Liver (tissue), 9 donors: Measurements from ENCODE around the gene CCDC186. TPM values are rescaled to one million over a fixed set of nuclear protein-coding genes. Genes with fewer than 3 reads are reported as not detected.

Experiments used
- DNase-seq: peaks from one replicate; pipeline ENCODE4 v3.0.0-alpha.2; 2017; ENCODE audit warnings: low spot score
- H3K27ac ChIP-seq, 2 donors: one replicate each; pipeline ENCODE4 v1.7.0; 2013; ENCODE audit warnings: inconsistent platforms in 2 of 2, low read length in 2 of 2, control low read depth in 1 of 2, low read depth in 1 of 2, mild to moderate bottlenecking in 1 of 2
- H3K27me3 ChIP-seq, 4 donors: one replicate each; pipeline versions ENCODE4 v1.6.1 to v1.7.0; 2013; ENCODE audit warnings: low read length in 3 of 4, inconsistent platforms in 1 of 4, mild to moderate bottlenecking in 1 of 4, moderate library complexity in 1 of 4; ENCODE audit not compliant: control insufficient read depth in 4 of 4, insufficient read depth in 4 of 4
- H3K36me3 ChIP-seq, 4 donors: one replicate each; pipeline versions ENCODE4 v1.6.1 to v1.7.0; 2013; ENCODE audit warnings: low read length in 3 of 4, mild to moderate bottlenecking in 3 of 4, low read depth in 1 of 4, moderate library complexity in 1 of 4; ENCODE audit not compliant: control insufficient read depth in 4 of 4, insufficient read depth in 3 of 4
- H3K4me1 ChIP-seq, 4 donors: one replicate each; pipeline versions ENCODE4 v1.6.1 to v1.7.0; 2013; ENCODE audit warnings: low read length in 3 of 4, mild to moderate bottlenecking in 3 of 4, moderate library complexity in 1 of 4; ENCODE audit not compliant: control insufficient read depth in 4 of 4, insufficient read depth in 4 of 4
- H3K4me3 ChIP-seq, 3 donors: one replicate each; pipeline versions ENCODE4 v1.6.1 to v1.7.0; 2013; ENCODE audit warnings: low read length in 3 of 3, control low read depth in 1 of 3, low read depth in 1 of 3, mild to moderate bottlenecking in 1 of 3
- H3K9ac ChIP-seq, 2 donors: one replicate each; pipeline ENCODE4 v1.7.0; 2013; ENCODE audit warnings: low read length in 2 of 2, mild to moderate bottlenecking in 2 of 2, moderate library complexity in 2 of 2, control low read depth in 1 of 2, low read depth in 1 of 2
- H3K9me3 ChIP-seq, 4 donors: one replicate each; pipeline versions ENCODE4 v1.6.1 to v1.7.0; 2013; ENCODE audit warnings: low read length in 3 of 4; ENCODE audit not compliant: control insufficient read depth in 4 of 4
- ATF3 ChIP-seq: IDR thresholded peaks from 2 replicates; pipeline ENCODE4 v1.6.1; 2016; ENCODE audit warnings: antibody characterized with exemption
- CTCF ChIP-seq: fragments of 150-350 bp; IDR thresholded peaks from 2 replicates; pipeline ENCODE4 v1.5.1; 2017; ENCODE audit warnings: improper control_type of control experiment, low read depth, low read length; ENCODE audit not compliant: missing input control
- EGR1 ChIP-seq, 2 donors: IDR thresholded peaks; 2 replicates each; pipeline ENCODE4 v1.6.1; 2016 to 2018; ENCODE audit warnings: antibody characterized with exemption in 2 of 2, low read depth in 2 of 2
- FOXA1 ChIP-seq: IDR thresholded peaks from 2 replicates; pipeline ENCODE4 v1.6.1; 2016; ENCODE audit warnings: antibody characterized with exemption
- FOXA2 ChIP-seq: IDR thresholded peaks from 2 replicates; pipeline ENCODE4 v1.6.1; 2016; ENCODE audit warnings: antibody characterized with exemption
- GABPA ChIP-seq, 2 donors: IDR thresholded peaks in 1 of 2; conservative IDR thresholded peaks in 1 of 2; 2 replicates each; pipeline ENCODE4 v1.6.1; 2016; ENCODE audit warnings: antibody characterized with exemption in 2 of 2, mild to moderate bottlenecking in 1 of 2, moderate library complexity in 1 of 2
- HNF4A ChIP-seq, 2 donors: conservative IDR thresholded peaks; 2 replicates each; pipeline ENCODE4 v1.6.1; 2016; ENCODE audit warnings: antibody characterized with exemption in 2 of 2, mild to moderate bottlenecking in 2 of 2
- HNF4G ChIP-seq: IDR thresholded peaks from 2 replicates; pipeline ENCODE4 v1.6.1; 2016; ENCODE audit warnings: antibody characterized with exemption
- JUND ChIP-seq, 2 donors: IDR thresholded peaks; 2 replicates each; pipeline ENCODE4 v1.6.1; 2016; ENCODE audit warnings: antibody characterized with exemption in 2 of 2
- MAX ChIP-seq: IDR thresholded peaks from 2 replicates; pipeline ENCODE4 v1.6.1; 2016; ENCODE audit warnings: antibody characterized with exemption
- NR2F2 ChIP-seq: IDR thresholded peaks from 2 replicates; pipeline ENCODE4 v1.6.1; 2016; ENCODE audit warnings: antibody characterized with exemption
- RAD21 ChIP-seq, 2 donors: IDR thresholded peaks; 2 replicates each; pipeline ENCODE4 v1.6.1; 2016; ENCODE audit warnings: antibody characterized with exemption in 2 of 2, mild to moderate bottlenecking in 2 of 2
- REST ChIP-seq: IDR thresholded peaks from 2 replicates; pipeline ENCODE4 v1.6.1; 2016; ENCODE audit warnings: antibody characterized with exemption, mild to moderate bottlenecking
- SP1 ChIP-seq: IDR thresholded peaks from 2 replicates; pipeline ENCODE4 v1.6.1; 2018; ENCODE audit warnings: antibody characterized with exemption, mild to moderate bottlenecking
- TAF1 ChIP-seq: conservative IDR thresholded peaks from 2 replicates; pipeline ENCODE4 v1.6.1; 2016; ENCODE audit warnings: antibody characterized with exemption, mild to moderate bottlenecking
- YY1 ChIP-seq: IDR thresholded peaks from 2 replicates; pipeline ENCODE4 v1.6.1; 2016; ENCODE audit warnings: antibody characterized with exemption, mild to moderate bottlenecking
- ZBTB33 ChIP-seq: IDR thresholded peaks from 2 replicates; pipeline ENCODE4 v1.6.1; 2016; ENCODE audit warnings: antibody characterized with exemption
- WGBS: extraction: QIAGEN DNeasy Blood & Tissue Kit; methylation state at CpG from one replicate; pipeline ENCODE4 v1.1.7; 2013; 5-methylcytosine and 5-hydroxymethylcytosine counted together
- polyA plus RNA-seq, 2 donors: library from polyadenylated mRNA; stranded (reverse) in 1 of 2; unstranded in 1 of 2; fragments of 200-250 nt in 1 of 2; fragments of >200 nt in 1 of 2; fragmentation: Nextera tagmentation in 1 of 2; extraction: Ambion mirVana in 1 of 2; gene quantifications; one replicate each; pipeline versions ENCODE4 v1.2.1 to v1.2.3, GENCODE V29; 2013 to 2015
- total RNA-seq, 2 donors: library from RNA; depleted of rRNA; stranded (reverse); fragments of >200 nt; gene quantifications; one replicate each; pipeline ENCODE4 v1.2.3, GENCODE V29; 2014
- donor health status: healthy.
- donor health status: healthy.
- donor health status: healthy.
- donor health status: healthy.
- donor health status: healthy.

CCDC186 gene
- total and polyA plus RNA-seq, 4 donors, result 1.9 to 11.6 (median 6.1) TPM

DNA sequence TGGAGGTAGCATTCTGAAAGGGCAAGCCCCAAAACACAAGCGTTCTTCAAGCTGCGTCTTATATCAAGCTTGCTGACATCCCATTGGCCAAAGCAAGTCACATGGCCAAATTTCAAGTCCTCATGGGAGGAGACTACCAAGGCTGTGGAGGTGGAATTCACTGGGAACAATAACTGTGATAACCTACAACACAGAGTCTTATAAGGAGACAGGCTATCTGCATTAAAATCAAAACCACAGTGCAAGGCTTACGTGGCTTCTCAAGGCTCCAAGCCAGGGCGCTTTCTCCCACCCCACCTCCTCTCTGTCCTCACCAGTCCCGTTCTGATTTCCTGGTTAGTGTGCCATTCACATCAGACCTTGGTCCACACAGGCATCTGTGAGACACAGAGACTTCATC, 91.0 kb downstream of the CCDC186 start:
- DNase-seq, result no peak
- H3K9ac ChIP-seq, result no peak overlapping the region
- H3K27ac ChIP-seq, result no peak overlapping the region
- WGBS, result 83% methylated on average over 5 of the region's 5 CpGs
- no peak overlapping the region for H3K4me3 ChIP-seq
- H3K36me3 ChIP-seq, result no peaks in the 10 kb centered on the region
- H3K4me1 ChIP-seq, result no peaks in the 10 kb centered on the region
- no peaks in the 10 kb centered on the region for H3K27me3 ChIP-seq
- TF ChIP-seq ZBTB33, result no peak
- no peak for TF ChIP-seq CTCF
- no peak for TF ChIP-seq JUND (IDR thresholded peaks at IDR 0.05)
- no peak for TF ChIP-seq ATF3
- no peak for TF ChIP-seq FOXA2
- TF ChIP-seq RAD21 (IDR thresholded peaks at IDR 0.05), result no peak
- no peak for TF ChIP-seq SP1
- TF ChIP-seq REST, result no peak
- TF ChIP-seq HNF4G, result no peak
- no peak for TF ChIP-seq EGR1 (IDR thresholded peaks at IDR 0.05; ENCODE audit: low read depth in 2 of 2)
- TF ChIP-seq FOXA1, result no peak
- no peak for TF ChIP-seq YY1
- TF ChIP-seq MAX, result no peak
- no peak for TF ChIP-seq GABPA (IDR thresholded peaks at IDR 0.05 in 1 of 2, conservative IDR thresholded peaks at IDR 0.05 in 1 of 2)
- no peak for TF ChIP-seq NR2F2
- TF ChIP-seq HNF4A (conservative IDR thresholded peaks at IDR 0.05), result no peak
- no peaks in the 10 kb centered on the region for H3K9me3 ChIP-seq

GRCh38 chr10:114081911-114082583, 92.0 kb downstream of the CCDC186 start:
- DNase-seq, result no peak
- Histone ChIP-seq H3K36me3 (no peaks in the 10 kb centered on the region), H3K9me3 (no peaks in the 10 kb centered on the region), H3K4me1 (no peaks in the 10 kb centered on the region), H3K9ac (no peak overlapping the region), H3K4me3 (no peak overlapping the region), H3K27me3 (no peaks in the 10 kb centered on the region), H3K27ac (no peak overlapping the region)
- 77% methylated on average over 8 of the region's 8 CpGs for WGBS
- no peak for TF ChIP-seq HNF4G
- no peak for TF ChIP-seq YY1
- no peak for TF ChIP-seq SP1
- no peak for TF ChIP-seq NR2F2
- no peak for TF ChIP-seq MAX
- no peak for TF ChIP-seq EGR1 (IDR thresholded peaks at IDR 0.05; ENCODE audit: low read depth in 2 of 2)
- TF ChIP-seq GABPA (IDR thresholded peaks at IDR 0.05 in 1 of 2, conservative IDR thresholded peaks at IDR 0.05 in 1 of 2), result no peak
- no peak for TF ChIP-seq HNF4A (conservative IDR thresholded peaks at IDR 0.05)
- TF ChIP-seq JUND (IDR thresholded peaks at IDR 0.05), result no peak
- no peak for TF ChIP-seq TAF1
- TF ChIP-seq CTCF, result no peak
- no peak for TF ChIP-seq FOXA2
